NCI-H2196 (cell line): ENCODE data around the gene TPM1.

Experiments
- DNase-seq: peaks from one replicate; lab custom pipeline; 2025; ENCODE audit not compliant: unreplicated experiment; lab: John Stamatoyannopoulos, UW

Gene TPM1

GRCh38 chr15:63072023-63072650 is 29.6 kb downstream of the TPM1 start:
- DNase-seq: no peak

GRCh38 chr15:63072809-63073277 is 30.3 kb downstream of the TPM1 start:
- DNase-seq: no peak

- no peak for DNase-seq
Measured at GRCh38 chr15:63073497-63074172, 31.1 kb downstream of the TPM1 start.

- DNase-seq: no peak
Measured at GRCh38 chr15:63075015-63075983, 32.8 kb downstream of the TPM1 start.

- no peak for DNase-seq
Measured at GRCh38 chr15:63075984-63076713, 33.6 kb downstream of the TPM1 start.

- DNase-seq: no peak
Measured at GRCh38 chr15:63076714-63077046, 34.1 kb downstream of the TPM1 start.

GRCh38 chr15:63077952-63078351 is 35.4 kb downstream of the TPM1 start:
- no peak for DNase-seq

- no peak for DNase-seq
Measured at GRCh38 chr15:63079947-63080626, 37.5 kb downstream of the TPM1 start.

- DNase-seq: no peak
Measured at GRCh38 chr15:63080634-63081250, 38.2 kb downstream of the TPM1 start.

GRCh38 chr15:63082366-63082765 is 39.8 kb downstream of the TPM1 start:
- DNase-seq: no peak

GRCh38 chr15:63083044-63083443 is 40.5 kb downstream of the TPM1 start:
- DNase-seq: no peak

GRCh38 chr15:63083541-63083940 is 41.0 kb downstream of the TPM1 start:
- DNase-seq: no peak

GRCh38 chr15:63084806-63085205 is 42.3 kb downstream of the TPM1 start:
- no peak for DNase-seq

- DNase-seq: no peak
Measured at GRCh38 chr15:63085289-63085688, 42.7 kb downstream of the TPM1 start.

GRCh38 chr15:63086271-63086670 is 43.7 kb downstream of the TPM1 start:
- no peak for DNase-seq

GRCh38 chr15:63086947-63087346 is 44.4 kb downstream of the TPM1 start:
- DNase-seq: no peak

GRCh38 chr15:63088533-63089245 is 46.1 kb downstream of the TPM1 start:
- DNase-seq: no peak

- no peak for DNase-seq
Measured at GRCh38 chr15:63089260-63090043, 46.9 kb downstream of the TPM1 start.

- no peak for DNase-seq
Measured at GRCh38 chr15:63090472-63090871, 47.9 kb downstream of the TPM1 start.
